Astrocyte (in vitro differentiated cells and primary cell): ENCODE data around the gene PXT1. TPM values are rescaled to one million over a fixed set of nuclear protein-coding genes. Genes with fewer than 3 reads are reported as not detected.

Experiments
- DNase-seq: peaks from one replicate; pipeline ENCODE4 v3.0.0-alpha.2; 2010; ENCODE audit warnings: low read depth
- FAIRE-seq: peaks from 2 replicates; lab custom pipeline; 2011; peaks lifted over from hg19 to GRCh38; lab: Jason Lieb, UNC
- H2AFZ ChIP-seq: 2 replicates; pipeline ENCODE4 v1.6.0; 2012; ENCODE audit warnings: low read depth, low read length, inconsistent platforms
- H3K27ac ChIP-seq: 2 replicates; pipeline ENCODE4 v1.5.1; 2011; ENCODE audit warnings: low read depth, low read length, inconsistent platforms
- H3K27me3 ChIP-seq: 2 replicates; pipeline ENCODE4 v1.6.0; 2011; ENCODE audit warnings: low read length, inconsistent platforms; ENCODE audit not compliant: insufficient read depth
- H3K36me3 ChIP-seq: 2 replicates; pipeline ENCODE4 v1.5.1; 2011; ENCODE audit warnings: low read length, inconsistent platforms; ENCODE audit not compliant: insufficient read depth
- H3K4me1 ChIP-seq: 2 replicates; pipeline ENCODE4 v1.5.1; 2011; ENCODE audit warnings: low read length, inconsistent platforms; ENCODE audit not compliant: insufficient read depth
- H3K4me2 ChIP-seq: 2 replicates; pipeline ENCODE4 v1.6.0; 2012; ENCODE audit warnings: low read length, inconsistent platforms
- H3K4me3 ChIP-seq: 2 replicates; pipeline ENCODE4 v1.5.1; 2011; ENCODE audit warnings: low read depth, mild to moderate bottlenecking, low read length, inconsistent platforms; ENCODE audit not compliant: insufficient read depth
- H3K79me2 ChIP-seq: 2 replicates; pipeline ENCODE4 v1.6.0; 2012; ENCODE audit warnings: mild to moderate bottlenecking, low read length, inconsistent platforms; ENCODE audit not compliant: insufficient read depth
- H3K9ac ChIP-seq: 2 replicates; pipeline ENCODE4 v1.6.0; 2012; ENCODE audit warnings: mild to moderate bottlenecking, low read length, inconsistent platforms
- H3K9me3 ChIP-seq: 2 replicates; pipeline ENCODE4 v1.5.1; 2012; ENCODE audit warnings: low read depth, mild to moderate bottlenecking, low read length, inconsistent platforms; ENCODE audit not compliant: insufficient read depth
- H4K20me1 ChIP-seq: 2 replicates; pipeline ENCODE4 v1.6.0; 2012; ENCODE audit warnings: low read length, inconsistent platforms; ENCODE audit not compliant: insufficient read depth
- H3K27ac Mint-ChIP-seq: one replicate; pipeline ENCODE4 v1.8.0; 2021; ENCODE audit warnings: mild to moderate bottlenecking, mixed read lengths; ENCODE audit not compliant: unreplicated experiment
- H3K27me3 Mint-ChIP-seq: one replicate; pipeline ENCODE4 v1.8.0; 2021; ENCODE audit warnings: low read depth, mixed read lengths; ENCODE audit not compliant: unreplicated experiment
- H3K36me3 Mint-ChIP-seq: one replicate; pipeline ENCODE4 v1.8.0; 2021; ENCODE audit warnings: low read depth, mixed read lengths; ENCODE audit not compliant: unreplicated experiment
- H3K4me1 Mint-ChIP-seq: one replicate; pipeline ENCODE4 v1.8.0; 2021; ENCODE audit warnings: low read depth, mixed read lengths; ENCODE audit not compliant: unreplicated experiment
- H3K4me3 Mint-ChIP-seq: one replicate; pipeline ENCODE4 v1.8.0; 2021; ENCODE audit warnings: mild to moderate bottlenecking, moderate library complexity, mixed read lengths; ENCODE audit not compliant: unreplicated experiment
- H3K9me3 Mint-ChIP-seq: one replicate; pipeline ENCODE4 v1.8.0; 2021; ENCODE audit warnings: mild to moderate bottlenecking, mixed read lengths; ENCODE audit not compliant: unreplicated experiment
- CTCF ChIP-seq: IDR thresholded peaks from 2 replicates; pipeline ENCODE4 v1.5.1; 2011; ENCODE audit warnings: low read depth, mild to moderate bottlenecking, inconsistent platforms, low read length, moderate library complexity; ENCODE audit not compliant: insufficient read depth
- EZH2 ChIP-seq: IDR thresholded peaks from 2 replicates; pipeline ENCODE4 v1.6.1; 2012; ENCODE audit warnings: mild to moderate bottlenecking, low read length, inconsistent platforms; ENCODE audit not compliant: insufficient read depth
- total RNA-seq: library from RNA; stranded (reverse); gene quantifications from 2 replicates; pipeline ENCODE4 v1.2.1, GENCODE V29; 2021

The PXT1 gene
- total RNA-seq, 1 donor from 2014 or later, result 0.09 TPM

GRCh38 chr6:36479256-36479655 is 36.6 kb upstream of the PXT1 start:
- Mint-ChIP-seq H3K9me3 (no peaks in the 10 kb centered on the region), H3K36me3 (peaks cover 20% of the 10 kb centered on the region), H3K4me3 (no peak overlapping the region), H3K27me3 (no peaks in the 10 kb centered on the region), H3K27ac (no peak overlapping the region), H3K4me1 (peaks cover 6% of the 10 kb centered on the region)
- no peak overlapping the region for H3K4me3 ChIP-seq
- H3K9me3 ChIP-seq, result no peaks in the 10 kb centered on the region
- TF ChIP-seq CTCF, result no peak
- TF ChIP-seq EZH2, result no peak
- no peak overlapping the region for H3K4me2 ChIP-seq
- no peak overlapping the region for H3K9ac ChIP-seq
- H3K27ac ChIP-seq, result no peak overlapping the region
- DNase-seq (peak; percentile 40), FAIRE-seq (no peak)
- no peak overlapping the region for H2AFZ ChIP-seq
- peaks cover 35% of the 10 kb centered on the region for H3K36me3 ChIP-seq
- H3K27me3 ChIP-seq, result no peaks in the 10 kb centered on the region
- H3K4me1 ChIP-seq, result peaks cover 2% of the 10 kb centered on the region
- H3K79me2 ChIP-seq, result peaks cover 7% of the 10 kb centered on the region
- H4K20me1 ChIP-seq, result peaks cover 16% of the 10 kb centered on the region

DNA sequence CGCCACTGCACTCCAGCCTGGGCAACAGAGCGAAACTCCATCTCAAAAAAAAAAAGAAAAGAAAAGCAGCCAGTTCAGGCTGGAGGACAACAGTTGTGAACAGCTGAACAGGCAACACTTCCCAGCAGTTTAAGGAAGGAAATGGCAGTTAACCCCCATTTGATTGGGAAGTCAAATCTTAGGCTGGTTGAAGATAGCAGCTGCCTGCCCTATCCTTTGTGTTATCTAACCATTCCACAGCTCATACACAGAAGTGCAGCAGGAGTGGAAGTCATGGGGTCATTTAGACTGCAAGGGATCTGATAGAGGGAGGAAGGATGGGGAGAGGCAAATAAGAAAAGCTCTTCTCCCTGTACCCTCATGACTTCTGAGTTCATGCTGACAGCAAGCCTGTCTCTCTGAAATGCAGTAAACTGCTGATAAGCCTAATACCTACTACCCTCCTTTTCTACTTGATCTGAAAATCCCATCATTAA is 35.4 kb upstream of the PXT1 start:
- H3K36me3 ChIP-seq, result peaks cover 34% of the 10 kb centered on the region
- no peak overlapping the region for H3K4me3 Mint-ChIP-seq
- no peaks in the 10 kb centered on the region for H3K27me3 Mint-ChIP-seq
- H3K4me1 Mint-ChIP-seq, result peaks cover 6% of the 10 kb centered on the region
- DNase-seq, result no peak
- no peak overlapping the region for H3K9ac ChIP-seq
- FAIRE-seq, result no peak
- H3K27me3 ChIP-seq, result no peaks in the 10 kb centered on the region
- H3K36me3 Mint-ChIP-seq, result peaks cover 19% of the 10 kb centered on the region
- no peak for TF ChIP-seq CTCF
- no peak for TF ChIP-seq EZH2
- H3K4me2 ChIP-seq, result no peak overlapping the region
- no peaks in the 10 kb centered on the region for H3K9me3 ChIP-seq
- H3K27ac Mint-ChIP-seq, result no peak overlapping the region
- peaks cover 9% of the 10 kb centered on the region for H3K79me2 ChIP-seq
- H3K4me1 ChIP-seq, result peaks cover 2% of the 10 kb centered on the region
- H2AFZ ChIP-seq, result no peak overlapping the region
- no peak overlapping the region for H3K27ac ChIP-seq
- peaks cover 16% of the 10 kb centered on the region for H4K20me1 ChIP-seq
- no peaks in the 10 kb centered on the region for H3K9me3 Mint-ChIP-seq
- no peak overlapping the region for H3K4me3 ChIP-seq

GRCh38 chr6:36469946-36470345 is 27.3 kb upstream of the PXT1 start:
- H3K36me3 ChIP-seq, result peaks cover 14% of the 10 kb centered on the region
- H3K9ac ChIP-seq, result no peak overlapping the region
- peaks cover 68% of the 10 kb centered on the region for H3K79me2 ChIP-seq
- H3K4me1 ChIP-seq, result no peaks in the 10 kb centered on the region
- H3K4me2 ChIP-seq, result no peak overlapping the region
- H3K4me1 Mint-ChIP-seq, result no peaks in the 10 kb centered on the region
- H2AFZ ChIP-seq, result no peak overlapping the region
- no peaks in the 10 kb centered on the region for H3K9me3 Mint-ChIP-seq
- FAIRE-seq, result no peak
- peaks cover 32% of the 10 kb centered on the region for H4K20me1 ChIP-seq
- H3K9me3 ChIP-seq, result no peaks in the 10 kb centered on the region
- H3K27me3 ChIP-seq, result no peaks in the 10 kb centered on the region
- H3K27me3 Mint-ChIP-seq, result no peaks in the 10 kb centered on the region
- no peak overlapping the region for H3K4me3 Mint-ChIP-seq
- TF ChIP-seq EZH2 (no peak), CTCF (no peak)
- no peak overlapping the region for H3K27ac ChIP-seq
- no peak overlapping the region for H3K4me3 ChIP-seq
- H3K27ac Mint-ChIP-seq, result no peak overlapping the region
- peaks cover 5% of the 10 kb centered on the region for H3K36me3 Mint-ChIP-seq
- no peak for DNase-seq
